NCI-H2171 (cell line): ENCODE data around the gene VAT1L.

Source experiments
- DNase-seq: peaks from one replicate; lab custom pipeline; 2025; lab: John Stamatoyannopoulos, UW

VAT1L gene

GRCh38 chr16:77788181-77789084 lies at the start of gene VAT1L:
Gene VAT1L, plus strand, starts transcription at chr16:77788564. Its CDS starts 119 bp downstream, at chr16:77788683.
- no peak for DNase-seq

GRCh38 chr16:77738706-77739558 lies 49.4 kb upstream of the VAT1L start:
- DNase-seq, result no peak

DNA sequence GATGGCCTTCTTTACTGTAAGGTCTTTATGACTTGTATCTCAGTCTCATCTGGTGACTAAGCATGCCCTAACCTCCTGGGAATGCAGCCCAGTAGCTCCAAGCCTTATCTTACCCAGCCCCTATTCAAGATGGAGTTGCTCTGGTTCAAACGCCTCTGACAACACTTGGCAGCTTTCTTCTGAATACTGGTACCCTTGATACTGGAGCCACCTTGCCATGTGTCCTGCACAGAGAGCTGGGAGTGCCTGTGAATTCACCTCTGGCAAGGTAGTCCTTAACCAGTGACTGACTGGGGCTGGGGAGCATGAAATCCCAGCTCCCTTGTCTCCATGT lies 48.8 kb upstream of the VAT1L start:
- DNase-seq, result no peak

GRCh38 chr16:77744141-77744540 lies 44.2 kb upstream of the VAT1L start:
- DNase-seq, result no peak

DNA sequence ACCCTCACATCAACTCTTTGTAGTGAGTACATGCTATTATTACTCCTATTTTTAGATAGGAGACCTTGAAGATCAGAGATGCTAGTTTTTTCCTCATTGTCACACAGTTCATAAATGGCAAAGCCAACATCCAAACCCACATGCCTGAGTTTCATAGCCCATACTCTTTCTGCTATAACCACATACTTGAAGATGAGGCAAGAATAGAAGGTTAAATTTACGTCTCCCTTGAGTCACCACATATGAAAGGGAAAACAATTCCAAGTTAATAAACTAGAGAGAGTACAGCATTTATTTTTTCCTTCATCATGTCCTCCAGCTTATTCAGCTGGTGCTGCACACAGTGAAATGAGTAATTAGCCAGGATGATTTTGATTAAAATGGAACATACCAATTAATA lies 42.4 kb upstream of the VAT1L start:
- no peak for DNase-seq

- no peak for DNase-seq
These were observed 39.9 kb upstream of the VAT1L start for GRCh38 chr16:77748421-77749005.

- no peak for DNase-seq
These were observed 38.9 kb upstream of the VAT1L start for GRCh38 chr16:77749415-77749814.

DNA sequence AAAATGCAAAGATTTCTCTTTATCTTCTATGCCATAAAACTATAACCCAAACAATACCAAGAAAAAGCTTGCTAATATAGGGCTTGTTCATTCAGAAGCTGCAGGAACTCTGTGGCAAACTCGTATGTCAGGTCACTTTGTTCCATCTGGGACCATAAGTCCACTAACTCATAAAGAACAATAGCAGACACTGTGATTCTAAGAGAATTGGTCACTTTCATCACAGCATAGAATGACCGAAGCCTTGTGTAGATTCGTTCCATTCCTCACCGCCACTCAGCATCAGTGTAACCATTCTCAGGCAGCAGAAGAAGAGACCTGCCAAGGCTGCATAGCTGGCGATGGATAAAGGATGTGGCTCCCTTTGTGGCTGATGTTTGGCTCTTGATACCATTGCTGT lies 30.3 kb upstream of the VAT1L start:
- no peak for DNase-seq

GRCh38 chr16:77758508-77758907 lies 29.9 kb upstream of the VAT1L start:
- no peak for DNase-seq

DNA sequence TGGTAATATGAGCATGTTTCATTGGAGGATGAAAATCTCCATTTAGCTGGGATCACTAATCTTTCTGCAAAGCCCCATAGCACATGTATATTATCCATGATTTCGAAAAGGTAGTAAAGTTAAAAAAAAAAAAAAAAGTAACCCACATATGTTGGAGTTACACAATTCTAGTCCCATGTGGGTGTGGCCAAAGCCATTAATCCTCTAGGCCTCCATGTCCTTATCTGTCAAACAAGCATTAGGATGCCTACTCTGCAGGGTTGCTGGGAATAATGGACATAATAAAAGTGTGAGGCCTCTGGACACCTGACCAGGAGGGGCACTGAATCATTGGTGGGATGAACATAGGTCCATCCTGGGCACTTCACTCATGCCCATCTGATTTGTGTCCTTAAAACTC lies 29.2 kb upstream of the VAT1L start:
- DNase-seq, result no peak

DNA sequence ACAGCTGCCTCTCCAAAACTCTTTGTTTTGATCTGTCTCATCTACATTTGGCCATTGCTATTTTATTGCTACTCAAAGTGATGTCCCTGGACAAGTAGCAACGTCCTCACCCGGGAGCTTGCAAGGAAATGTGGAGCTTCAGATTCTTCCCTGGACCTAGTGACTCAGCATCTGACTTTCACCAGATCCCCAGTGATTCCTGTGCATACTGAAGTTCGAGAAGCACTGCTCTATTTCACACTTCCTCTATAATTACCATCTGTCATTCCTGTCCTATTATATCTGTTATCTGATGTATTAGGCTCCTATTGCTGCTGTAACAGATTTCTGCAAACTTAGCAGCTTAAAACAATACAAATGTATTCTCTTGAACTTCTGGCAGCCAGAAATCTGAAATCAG lies 28.5 kb upstream of the VAT1L start:
- no peak for DNase-seq

DNA sequence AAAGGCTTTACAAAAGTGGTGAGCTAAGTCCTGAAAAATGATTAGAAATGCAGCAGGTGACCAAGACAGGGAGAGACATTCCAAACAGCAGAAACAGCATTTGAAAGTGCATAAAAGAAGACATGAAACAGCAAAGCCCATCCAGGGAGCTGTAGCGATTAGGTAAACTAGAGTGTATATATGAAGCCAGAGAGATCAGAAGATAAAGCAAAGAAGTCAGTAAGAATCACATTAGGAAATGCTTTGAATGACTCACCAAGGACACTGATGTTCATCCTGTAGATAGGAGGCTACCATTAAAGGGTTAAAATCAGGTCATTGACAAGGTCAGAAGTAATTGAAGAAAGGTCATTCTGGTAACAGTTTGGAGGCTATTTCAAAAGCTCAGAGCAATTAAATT lies 27.6 kb upstream of the VAT1L start:
- DNase-seq, result no peak

DNA sequence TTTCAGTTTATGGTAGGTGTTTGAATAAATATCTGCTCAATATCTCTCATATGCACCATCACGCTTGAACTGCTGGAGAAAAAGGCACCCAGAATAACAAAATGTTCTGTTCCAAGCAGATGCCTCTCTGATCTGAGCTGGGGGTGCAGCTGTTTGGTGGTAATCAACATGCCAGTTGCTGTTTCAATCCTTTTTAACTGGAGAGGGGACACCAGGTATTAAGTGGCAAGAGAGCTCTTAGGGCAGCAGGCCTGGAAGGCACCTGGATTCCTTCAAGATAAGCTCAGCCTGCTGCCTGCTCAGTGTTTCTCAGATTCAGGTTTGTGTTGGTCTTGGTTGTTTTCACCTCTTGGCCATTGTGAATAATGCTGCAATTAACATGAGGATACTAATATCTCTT lies 27.2 kb upstream of the VAT1L start:
- no peak for DNase-seq

DNA sequence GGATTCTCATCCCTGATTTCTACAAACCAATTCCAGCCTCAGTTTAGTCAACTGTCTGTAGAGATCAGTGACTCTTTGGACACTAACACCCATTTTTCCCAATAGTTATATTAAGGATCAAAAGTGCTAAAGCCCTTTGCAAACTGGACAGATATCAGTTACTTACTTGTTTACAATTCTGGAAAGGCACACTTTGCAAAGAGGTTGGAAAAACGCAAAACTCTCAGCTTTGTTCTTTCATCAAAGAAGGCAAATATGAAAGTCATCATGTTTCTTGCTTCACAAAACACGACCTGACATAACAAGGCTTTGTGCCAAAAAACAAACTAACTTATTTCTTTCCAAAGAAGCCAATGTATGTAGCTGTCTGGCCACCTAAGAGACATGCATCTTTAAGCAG lies 26.1 kb upstream of the VAT1L start:
- no peak for DNase-seq

- DNase-seq, result no peak
These were observed 24.4 kb upstream of the VAT1L start for GRCh38 chr16:77763994-77764393.

DNA sequence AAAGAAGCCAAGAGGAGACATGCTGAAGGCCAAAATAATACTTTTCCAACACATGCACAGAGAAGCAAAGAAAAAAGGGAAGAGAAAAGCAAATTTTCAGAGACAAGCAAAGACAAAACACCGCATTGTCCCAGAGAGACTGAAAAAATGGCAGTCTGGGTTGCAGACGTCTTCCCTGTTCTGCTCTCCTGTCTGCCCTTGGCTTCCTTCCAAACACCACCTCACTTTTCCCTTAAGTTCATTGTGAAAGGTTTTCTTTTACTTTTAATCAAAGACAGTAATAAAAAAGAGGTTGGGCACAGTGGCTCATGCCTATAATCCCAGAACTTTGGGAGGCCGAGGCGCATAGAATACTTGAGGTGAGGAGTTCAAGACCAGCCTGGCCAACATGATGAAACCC lies 21.2 kb upstream of the VAT1L start:
- no peak for DNase-seq

- no peak for DNase-seq
These were observed 20.5 kb upstream of the VAT1L start for GRCh38 chr16:77767826-77768225.

- DNase-seq, result no peak
These were observed 12.2 kb upstream of the VAT1L start for GRCh38 chr16:77775911-77776909.

GRCh38 chr16:77777745-77778144 lies 10.6 kb upstream of the VAT1L start:
- DNase-seq, result no peak

GRCh38 chr16:77780378-77780837 lies 8.0 kb upstream of the VAT1L start:
- DNase-seq, result no peak

GRCh38 chr16:77781091-77781490 lies 7.3 kb upstream of the VAT1L start:
- DNase-seq, result no peak
